H9 (cell line): ENCODE results near the gene PIAS1. TPM values are rescaled to one million over a fixed set of nuclear protein-coding genes. Genes with fewer than 3 reads are reported as not detected.

Experiments used
- DNase-seq: peaks from one replicate; pipeline ENCODE4 v3.0.0-alpha.2; 2017
- H2AFZ ChIP-seq: one replicate; pipeline ENCODE4 v1.6.1; 2013; ENCODE audit warnings: mild to moderate bottlenecking, low read length, control low read depth, moderate library complexity
- H2AK5ac ChIP-seq: 2 replicates; pipeline ENCODE4 v1.6.1; 2013; ENCODE audit warnings: low read length, control low read depth, mixed read lengths; ENCODE audit not compliant: insufficient read length
- H2BK120ac ChIP-seq: one replicate; pipeline ENCODE4 v1.6.1; 2013; ENCODE audit warnings: low read depth, mild to moderate bottlenecking, low read length, control low read depth, inconsistent platforms; ENCODE audit not compliant: poor library complexity, severe bottlenecking
- H2BK12ac ChIP-seq: 2 replicates; pipeline ENCODE4 v1.6.1; 2013; ENCODE audit warnings: low read length, control low read depth, mixed read lengths, low read depth; ENCODE audit not compliant: insufficient read length
- H2BK15ac ChIP-seq: 2 replicates; pipeline ENCODE4 v1.6.1; 2013; ENCODE audit warnings: low read depth, low read length, control low read depth
- H2BK20ac ChIP-seq: one replicate; pipeline ENCODE4 v1.6.1; 2013; ENCODE audit warnings: low read depth, mild to moderate bottlenecking, low read length, control low read depth, inconsistent platforms; ENCODE audit not compliant: poor library complexity, severe bottlenecking
- H2BK5ac ChIP-seq: 2 replicates; pipeline ENCODE4 v1.6.1; 2013; ENCODE audit warnings: low read length, control low read depth, mixed read lengths; ENCODE audit not compliant: insufficient read length
- H3K14ac ChIP-seq: 2 replicates; pipeline ENCODE4 v1.6.1; 2013; ENCODE audit warnings: low read length, control low read depth; ENCODE audit not compliant: insufficient read depth
- H3K18ac ChIP-seq: 2 replicates; pipeline ENCODE4 v1.6.1; 2013; ENCODE audit warnings: low read depth, mild to moderate bottlenecking, mixed read lengths, low read length, control low read depth; ENCODE audit not compliant: insufficient read length
- H3K23ac ChIP-seq: 2 replicates; pipeline ENCODE4 v1.6.1; 2013; ENCODE audit warnings: low read length, control low read depth, mixed read lengths, low read depth; ENCODE audit not compliant: insufficient read length
- H3K23me2 ChIP-seq: 2 replicates; pipeline ENCODE4 v1.6.1; 2013; ENCODE audit warnings: low read depth, mild to moderate bottlenecking, mixed read lengths, low read length, control low read depth; ENCODE audit not compliant: insufficient read length, poor library complexity, severe bottlenecking
- H3K27ac ChIP-seq: 2 replicates; pipeline ENCODE4 v1.5.1; 2013; ENCODE audit warnings: low read length, control low read depth, mixed read lengths, low read depth; ENCODE audit not compliant: insufficient read length
- H3K27me3 ChIP-seq: 2 replicates; pipeline ENCODE4 v1.6.1; 2013; ENCODE audit warnings: low read length, control low read depth, inconsistent platforms; ENCODE audit not compliant: insufficient read depth
- H3K4ac ChIP-seq: 2 replicates; pipeline ENCODE4 v1.6.1; 2013; ENCODE audit warnings: low read depth, mild to moderate bottlenecking, control low read depth, inconsistent platforms, low read length, moderate library complexity
- H3K4me1 ChIP-seq: 2 replicates; pipeline ENCODE4 v1.6.1; 2013; ENCODE audit warnings: low read length, control low read depth, inconsistent platforms; ENCODE audit not compliant: insufficient read depth
- H3K4me2 ChIP-seq: 2 replicates; pipeline ENCODE4 v1.6.1; 2013; ENCODE audit warnings: low read length, control low read depth, mixed read lengths; ENCODE audit not compliant: insufficient read length, insufficient read depth
- H3K56ac ChIP-seq: 2 replicates; pipeline ENCODE4 v1.6.1; 2013; ENCODE audit warnings: low read depth, mild to moderate bottlenecking, mixed read lengths, low read length, control low read depth; ENCODE audit not compliant: insufficient read length
- H3K79me1 ChIP-seq: 2 replicates; pipeline ENCODE4 v1.6.1; 2013; ENCODE audit warnings: low read depth, mild to moderate bottlenecking, moderate library complexity, low read length, control low read depth, inconsistent platforms; ENCODE audit not compliant: insufficient read depth, poor library complexity, severe bottlenecking
- H3K79me2 ChIP-seq: 2 replicates; pipeline ENCODE4 v1.6.1; 2013; ENCODE audit warnings: low read length, control low read depth, inconsistent platforms; ENCODE audit not compliant: insufficient read depth
- H3K9ac ChIP-seq: 2 replicates; pipeline ENCODE4 v1.6.1; 2013; ENCODE audit warnings: low read length, control low read depth, mixed read lengths; ENCODE audit not compliant: insufficient read length; ENCODE audit errors: extremely low read depth
- H3K9me3 ChIP-seq: one replicate; pipeline ENCODE4 v1.6.1; 2013; ENCODE audit warnings: low read depth, low read length, inconsistent platforms; ENCODE audit not compliant: control insufficient read depth
- H3T11ph ChIP-seq: one replicate; pipeline ENCODE4 v1.6.1; 2013; ENCODE audit warnings: mild to moderate bottlenecking, low read length, control low read depth, inconsistent platforms
- H4K20me1 ChIP-seq: one replicate; pipeline ENCODE4 v1.6.1; 2013; ENCODE audit not compliant: control insufficient read depth, insufficient read length, insufficient read depth
- H4K5ac ChIP-seq: 2 replicates; pipeline ENCODE4 v1.6.1; 2013; ENCODE audit warnings: low read depth, mild to moderate bottlenecking, mixed read lengths, low read length, control low read depth; ENCODE audit not compliant: insufficient read length
- H4K8ac ChIP-seq: replicated peaks from 2 replicates; pipeline ENCODE4 v1.6.1; 2013; ENCODE audit warnings: low read length, control low read depth, mixed read lengths, low read depth; ENCODE audit not compliant: insufficient read length
- H4K91ac ChIP-seq: 2 replicates; pipeline ENCODE4 v1.6.1; 2013; ENCODE audit warnings: low read depth, mild to moderate bottlenecking, moderate library complexity, mixed read lengths, low read length, control low read depth; ENCODE audit not compliant: insufficient read length
- H3K27ac Mint-ChIP-seq, 3 experiments: 2 replicates in 2 of 3; 3 replicates in 1 of 3; pipeline ENCODE4 v1.8.0; 2020 to 2021; ENCODE audit warnings: mixed read lengths in 3 of 3, mild to moderate bottlenecking in 1 of 3, moderate library complexity in 1 of 3
- H3K27me3 Mint-ChIP-seq: 2 replicates; pipeline ENCODE4 v1.8.0; 2021; ENCODE audit warnings: low read depth, mild to moderate bottlenecking, moderate library complexity, mixed read lengths
- H3K36me3 Mint-ChIP-seq, 3 experiments: 2 replicates in 2 of 3; 3 replicates in 1 of 3; pipeline ENCODE4 v1.8.0; 2020 to 2021; ENCODE audit warnings: low read depth in 3 of 3, mixed read lengths in 3 of 3; ENCODE audit not compliant: insufficient read depth in 1 of 3
- H3K4me1 Mint-ChIP-seq, 2 experiments: 2 replicates each; pipeline ENCODE4 v1.8.0; 2020; ENCODE audit warnings: mixed read lengths in 2 of 2
- H3K4me3 Mint-ChIP-seq, 2 experiments: 2 replicates in 1 of 2; 3 replicates in 1 of 2; pipeline ENCODE4 v1.8.0; 2020 to 2021; ENCODE audit warnings: mild to moderate bottlenecking in 2 of 2, mixed read lengths in 2 of 2, moderate library complexity in 1 of 2
- H3K9me3 Mint-ChIP-seq, 2 experiments: 2 replicates in 1 of 2; 3 replicates in 1 of 2; pipeline ENCODE4 v1.8.0; 2020; ENCODE audit warnings: mild to moderate bottlenecking in 2 of 2, mixed read lengths in 2 of 2, moderate library complexity in 1 of 2
- WGBS: extraction: QIAGEN DNeasy Blood & Tissue Kit; methylation state at CpG from one replicate; pipeline ENCODE4 v1.1.7; 2013; ENCODE audit warnings: missing lambda C conversion rate, low lambda C conversion rate, mixed read lengths; ENCODE audit not compliant: insufficient read length; ENCODE audit errors: extremely low coverage; 5-methylcytosine and 5-hydroxymethylcytosine counted together
- total RNA-seq: library from RNA; stranded (reverse); gene quantifications from 2 replicates; pipeline ENCODE4 v1.2.1, GENCODE V29; 2021
- TF ChIP-seq, protein P1 (sequence below): fragments of 200-600 bp; sonication (generic); conservative IDR thresholded peaks from 3 replicates; pipeline ENCODE4 v1.8.0; 2021; ENCODE audit warnings: antibody characterized with exemption, mild to moderate bottlenecking

The PIAS1 gene
- total RNA-seq, 1 experiment from 2014 or later, result 31.1 TPM

DNA sequence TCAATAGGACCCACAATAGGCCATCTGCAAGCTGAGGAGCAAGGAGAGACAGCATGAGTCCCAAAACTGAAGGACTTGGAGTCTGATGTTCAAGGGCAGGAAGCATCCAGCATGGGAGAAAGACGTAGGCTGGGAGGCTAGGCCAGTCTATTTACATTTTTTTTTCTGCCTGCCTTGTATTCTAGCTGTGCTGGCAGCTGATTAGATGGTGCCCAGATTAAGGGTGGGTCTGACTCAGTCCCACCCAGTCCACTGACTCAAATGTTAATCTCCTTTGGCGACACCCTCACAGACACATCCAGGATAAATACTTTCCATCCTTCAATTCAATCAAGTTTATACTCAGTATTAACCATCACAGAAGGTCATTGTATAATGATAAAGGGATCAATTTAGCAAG is 15.9 kb upstream of the PIAS1 start:
- H3K27me3 Mint-ChIP-seq, result peaks cover 6% of the 10 kb centered on the region
- no peaks in the 10 kb centered on the region for H4K20me1 ChIP-seq
- peaks cover 0 to 6% of the 10 kb centered on the region in 2 experiments; a peak in 1 of 4 replicates for H3K4me1 Mint-ChIP-seq
- no peak overlapping the region for H2BK15ac ChIP-seq
- no peak overlapping the region for H4K91ac ChIP-seq
- H3K79me1 ChIP-seq, result no peaks in the 10 kb centered on the region
- no peak overlapping the region for H3K4me2 ChIP-seq
- H3K23me2 ChIP-seq, result no peaks in the 10 kb centered on the region
- H3K14ac ChIP-seq, result no peak overlapping the region
- H2AFZ ChIP-seq, result no peak overlapping the region
- no peak overlapping the region for H3K18ac ChIP-seq
- no peak for DNase-seq
- H3K27me3 ChIP-seq, result no peaks in the 10 kb centered on the region
- H4K5ac ChIP-seq, result no peak overlapping the region
- no CpG with 5 or more reads among the region's 2 CpGs for WGBS
- peaks cover 5 to 13% of the 10 kb centered on the region in 2 experiments for H3K9me3 Mint-ChIP-seq
- no peaks in the 10 kb centered on the region for H3K4me1 ChIP-seq
- no peak overlapping the region for H2BK120ac ChIP-seq
- no peak overlapping the region for H2BK5ac ChIP-seq
- no peak overlapping the region for H2BK12ac ChIP-seq
- no peak overlapping the region for H3K27ac Mint-ChIP-seq
- H3K36me3 Mint-ChIP-seq, result no peaks in the 10 kb centered on the region
- no peaks in the 10 kb centered on the region for H3K9me3 ChIP-seq
- TF ChIP-seq, protein P1, sequence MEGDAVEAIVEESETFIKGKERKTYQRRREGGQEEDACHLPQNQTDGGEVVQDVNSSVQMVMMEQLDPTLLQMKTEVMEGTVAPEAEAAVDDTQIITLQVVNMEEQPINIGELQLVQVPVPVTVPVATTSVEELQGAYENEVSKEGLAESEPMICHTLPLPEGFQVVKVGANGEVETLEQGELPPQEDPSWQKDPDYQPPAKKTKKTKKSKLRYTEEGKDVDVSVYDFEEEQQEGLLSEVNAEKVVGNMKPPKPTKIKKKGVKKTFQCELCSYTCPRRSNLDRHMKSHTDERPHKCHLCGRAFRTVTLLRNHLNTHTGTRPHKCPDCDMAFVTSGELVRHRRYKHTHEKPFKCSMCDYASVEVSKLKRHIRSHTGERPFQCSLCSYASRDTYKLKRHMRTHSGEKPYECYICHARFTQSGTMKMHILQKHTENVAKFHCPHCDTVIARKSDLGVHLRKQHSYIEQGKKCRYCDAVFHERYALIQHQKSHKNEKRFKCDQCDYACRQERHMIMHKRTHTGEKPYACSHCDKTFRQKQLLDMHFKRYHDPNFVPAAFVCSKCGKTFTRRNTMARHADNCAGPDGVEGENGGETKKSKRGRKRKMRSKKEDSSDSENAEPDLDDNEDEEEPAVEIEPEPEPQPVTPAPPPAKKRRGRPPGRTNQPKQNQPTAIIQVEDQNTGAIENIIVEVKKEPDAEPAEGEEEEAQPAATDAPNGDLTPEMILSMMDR, result no peak
- no peak overlapping the region for H2BK20ac ChIP-seq
- no peak overlapping the region for H3K27ac ChIP-seq
- H3K9ac ChIP-seq, result no peak overlapping the region
- no peak overlapping the region for H3K56ac ChIP-seq
- H3K4ac ChIP-seq, result no peak overlapping the region
- H3K23ac ChIP-seq, result no peak overlapping the region
- H3K79me2 ChIP-seq, result no peaks in the 10 kb centered on the region
- H3T11ph ChIP-seq, result no peak overlapping the region
- no peak overlapping the region for H4K8ac ChIP-seq
- H3K4me3 Mint-ChIP-seq, result no peak overlapping the region
- no peak overlapping the region for H2AK5ac ChIP-seq
